C4-2B (cell line): ENCODE results near the gene SPACA7.

ENCODE experiments used
- CTCF ChIP-seq: fragments of 450-650 bp; conservative IDR thresholded peaks from 2 replicates; pipeline ENCODE4 v1.5.1; 2017; ENCODE audit warnings: mild to moderate bottlenecking
- ZFX ChIP-seq: fragments of 450-650 bp; IDR thresholded peaks from 2 replicates; pipeline ENCODE4 v1.6.1; 2017

DNA sequence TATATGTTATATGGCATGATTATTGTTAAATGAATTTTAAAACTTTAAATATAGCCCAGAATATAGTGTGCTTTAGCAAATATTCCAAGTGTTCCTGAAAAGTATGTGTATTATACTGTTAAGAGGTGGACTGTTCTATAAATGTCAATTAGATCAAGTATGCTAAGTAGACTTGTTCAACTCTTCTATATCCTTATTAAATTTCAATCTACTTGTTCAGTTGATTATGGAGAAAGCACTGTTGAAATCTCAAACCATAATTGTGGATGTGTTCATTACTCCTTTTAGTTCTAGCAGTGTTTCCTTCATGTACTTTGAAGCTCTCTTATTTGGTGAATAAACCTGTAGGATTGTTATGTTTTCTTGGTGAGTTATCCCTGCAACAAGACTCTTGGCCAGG, 52.5 kb downstream of the SPACA7 start:
- TF ChIP-seq ZFX (no peak), CTCF (no peak)
